GM21515 (cell line): ENCODE measurements around the gene SERF2.
"Not testable (repeated sequence)": the region's sequence is repeated elsewhere in the genome, so short reads cannot be mapped to it uniquely, and the experiment has no call there.

Experiments used
- ATAC-seq: cut with Tn5 transposase; IDR thresholded peaks from one replicate; pipeline ENCODE4 v1.9.1; 2021; ENCODE audit not compliant: unreplicated experiment

Gene SERF2

DNA sequence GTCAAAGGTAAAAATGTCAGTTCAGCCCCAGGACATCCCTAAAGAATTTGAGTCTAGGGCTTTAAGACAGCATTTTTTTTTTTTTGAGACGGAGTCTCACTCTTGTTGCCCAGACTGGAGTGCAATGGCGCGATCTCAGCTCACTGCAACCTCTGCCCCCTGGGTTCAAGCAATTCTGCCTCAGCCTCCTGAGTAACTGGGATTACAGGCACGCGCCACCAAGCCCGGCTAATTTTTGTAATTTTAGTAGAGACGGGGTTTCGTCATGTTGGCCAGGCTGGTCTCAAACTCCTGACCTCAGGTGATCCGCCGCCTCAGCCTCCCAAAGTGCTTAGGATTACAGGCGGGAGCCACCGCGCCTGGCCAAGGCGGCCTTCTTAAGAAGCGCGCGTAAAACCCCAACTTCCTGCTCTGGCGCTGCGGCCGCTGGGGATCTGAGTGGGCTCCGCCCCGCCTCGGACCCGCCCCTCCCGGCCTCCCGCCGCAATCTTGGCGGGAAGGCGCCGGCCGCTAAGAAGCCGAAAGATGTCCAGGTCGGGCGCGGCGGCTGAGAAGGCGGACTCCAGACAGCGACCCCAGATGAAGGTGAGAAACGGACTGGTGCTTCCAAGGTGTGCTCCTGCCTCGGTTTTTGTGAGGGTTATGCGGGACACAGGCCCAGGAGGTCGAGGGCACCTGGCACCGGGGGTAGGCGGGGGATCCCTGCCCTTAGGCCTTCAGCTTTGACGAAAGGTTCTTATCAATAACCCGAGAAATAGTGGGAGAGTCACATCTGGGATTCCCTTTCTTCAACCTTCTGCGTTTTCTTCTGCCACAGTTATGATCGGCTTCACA is 34.6 kb downstream of the SERF2 start, which contains the start of gene WDR76:
TSS of gene WDR76 (plus strand) at position 495 of the 834 bp plus-strand sequence. CDS start at position 526, 31 bp downstream.
- ATAC-seq = peak; percentile 53

DNA sequence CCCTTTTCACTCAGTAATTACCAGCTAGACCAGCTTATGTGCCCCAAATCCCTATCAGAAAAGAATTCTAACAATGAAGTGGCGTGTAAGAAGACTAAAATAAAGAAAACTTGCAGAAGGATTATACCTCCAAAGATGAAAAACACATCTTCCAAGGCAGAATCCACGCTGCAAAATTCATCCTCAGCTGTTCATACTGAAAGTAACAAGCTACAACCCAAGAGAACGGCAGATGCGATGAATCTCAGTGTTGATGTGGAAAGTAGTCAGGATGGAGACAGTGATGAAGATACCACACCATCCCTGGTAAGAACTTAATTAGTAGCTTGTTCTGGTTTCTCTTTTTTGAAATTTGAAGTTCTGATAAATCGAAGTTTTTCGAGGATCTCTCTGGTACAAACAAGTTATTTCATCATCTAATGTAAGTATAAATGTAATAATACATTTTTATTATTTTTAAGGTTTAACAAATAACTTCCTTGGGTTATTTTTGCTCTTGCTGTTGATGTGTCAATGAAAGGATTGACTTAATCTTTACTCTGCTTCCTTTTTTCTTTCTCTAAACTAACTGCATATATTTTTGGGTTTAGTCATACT is 36.0 kb downstream of the SERF2 start:
- ATAC-seq = no peak

DNA sequence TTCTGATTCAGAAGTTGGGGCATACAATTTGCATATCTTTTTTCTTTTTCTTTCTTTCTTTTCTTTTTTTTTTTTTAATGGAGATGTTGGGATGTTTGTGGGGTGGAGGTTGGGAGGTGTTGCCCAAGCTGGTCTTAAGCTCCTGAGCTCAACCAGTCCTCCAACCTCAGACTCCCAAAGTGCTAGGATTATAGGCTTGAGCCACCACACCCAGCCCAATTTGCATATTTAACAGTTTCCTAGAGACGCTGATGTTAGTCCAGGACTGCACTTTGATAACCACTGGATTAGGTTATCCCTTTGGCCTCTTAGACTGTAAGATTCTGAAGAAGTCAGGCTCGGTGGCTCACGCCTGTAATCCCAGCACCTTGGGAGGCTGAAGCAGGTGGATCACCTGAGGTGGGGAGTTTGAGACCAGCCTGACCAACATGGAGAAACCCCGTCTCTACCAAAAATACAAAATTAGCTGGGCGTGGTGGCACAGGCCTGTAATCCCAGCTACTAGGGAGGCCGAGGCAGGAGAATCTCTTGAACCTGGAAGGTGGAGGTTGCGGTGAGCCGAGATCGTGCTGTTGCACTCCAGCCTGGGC is 37.9 kb downstream of the SERF2 start:
- ATAC-seq = not testable (repeated sequence)

DNA sequence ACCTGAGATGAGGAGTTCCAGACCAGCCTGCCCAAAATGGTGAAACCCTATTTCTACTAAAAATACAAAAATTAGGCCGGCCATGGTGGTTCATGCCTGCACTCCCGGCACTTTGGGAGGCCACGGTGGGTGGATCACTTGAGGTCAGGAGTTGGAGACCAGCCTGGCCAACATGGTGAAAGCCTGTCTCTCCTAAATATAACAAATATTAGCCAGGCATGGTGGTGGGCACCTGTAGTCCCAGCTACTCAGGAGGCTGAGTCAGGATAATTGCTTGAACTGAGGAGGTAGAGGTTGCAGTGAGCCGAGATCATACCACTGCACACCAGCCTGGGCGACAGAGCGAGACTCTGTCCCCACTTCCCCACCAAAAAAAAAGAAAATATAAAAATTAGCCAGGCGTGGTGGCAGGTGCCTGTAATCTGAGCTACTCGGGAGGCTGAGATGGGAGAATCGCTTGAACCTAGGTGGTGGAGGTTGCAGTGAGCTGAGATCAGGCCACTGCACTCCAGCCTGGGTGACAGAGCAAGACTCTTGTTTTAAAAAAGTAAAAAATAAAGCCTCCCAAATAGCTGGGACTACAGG is 38.7 kb downstream of the SERF2 start:
- not testable (repeated sequence) for ATAC-seq

DNA sequence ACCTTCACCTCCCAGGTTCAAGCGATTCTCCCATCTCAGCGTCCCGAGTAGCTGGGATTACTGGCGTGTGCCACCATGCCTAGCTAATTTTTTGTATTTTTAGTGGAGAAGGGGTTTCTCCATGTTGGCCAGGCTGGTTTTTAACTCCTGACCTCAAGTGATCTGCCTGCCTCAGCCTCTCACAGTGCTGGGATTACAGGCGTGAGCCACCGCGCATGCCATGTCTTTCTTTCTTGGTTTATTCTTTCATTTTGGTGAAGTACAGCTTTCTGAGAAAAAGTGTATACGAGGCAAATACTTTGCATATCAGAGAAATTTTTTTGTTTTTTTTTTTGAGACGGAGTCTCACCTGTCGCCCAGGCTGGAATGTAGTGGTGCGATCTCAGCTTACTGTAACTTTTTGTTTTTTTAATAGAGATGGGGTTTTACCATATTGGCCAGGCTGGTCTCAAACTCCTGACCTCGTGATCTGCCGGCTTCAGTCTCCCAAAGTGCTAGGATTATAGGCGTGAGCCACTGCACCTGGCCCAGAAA is 39.5 kb downstream of the SERF2 start:
- ATAC-seq = not testable (repeated sequence)

DNA sequence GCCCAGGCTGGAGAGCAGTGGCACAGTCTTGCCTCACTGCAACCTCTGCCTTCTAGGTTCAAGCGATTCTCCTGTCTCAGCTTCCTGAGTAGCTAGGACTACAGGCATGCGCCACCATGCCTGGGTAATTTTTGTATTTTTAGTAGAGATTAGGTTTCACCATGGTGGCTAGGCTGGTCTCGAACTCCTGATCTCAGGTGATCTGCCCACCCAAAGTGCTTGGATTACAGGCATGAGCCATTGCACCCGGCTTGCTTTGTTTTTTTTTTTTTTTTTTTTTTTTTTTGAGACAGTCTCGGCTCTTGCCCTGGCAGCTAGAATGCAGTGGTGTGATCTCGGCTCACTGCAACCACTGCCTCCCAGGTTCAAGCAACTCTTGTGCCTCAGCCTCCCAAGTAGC is 40.4 kb downstream of the SERF2 start:
- not testable (repeated sequence) for ATAC-seq

DNA sequence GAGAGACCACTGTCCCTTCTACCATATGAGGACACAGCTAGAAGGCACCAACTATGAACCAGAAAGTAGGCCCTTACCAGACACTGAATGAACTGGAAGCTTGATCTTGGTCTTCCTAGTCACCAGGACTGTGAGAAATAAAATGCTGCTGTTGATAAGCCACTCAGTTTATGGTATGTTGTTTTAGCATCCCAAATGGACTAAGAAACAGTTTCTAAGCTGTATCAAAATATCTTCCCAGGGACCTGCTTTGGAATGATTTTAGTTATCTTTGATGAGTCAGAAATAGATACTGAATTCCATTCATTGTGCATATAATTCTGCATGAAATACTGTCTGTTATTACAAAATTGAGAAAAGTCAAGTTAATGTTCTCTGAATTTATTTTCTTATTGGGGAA is 53.3 kb downstream of the SERF2 start:
- no peak for ATAC-seq
